HG03571 (cell line): ENCODE results near the gene IL6R.

Experiments used
- ATAC-seq: cut with Tn5 transposase; IDR thresholded peaks from one replicate; pipeline ENCODE4 v1.9.1; 2021; ENCODE audit not compliant: unreplicated experiment

The IL6R gene

GRCh38 chr1:154446789-154447188 is 41.6 kb downstream of the IL6R start:
- ATAC-seq: no peak

GRCh38 chr1:154448331-154448811 is 43.2 kb downstream of the IL6R start:
- no peak for ATAC-seq

- ATAC-seq: no peak
Measured at GRCh38 chr1:154453161-154453560, 48.0 kb downstream of the IL6R start.

- ATAC-seq: no peak
Measured at GRCh38 chr1:154453574-154454352, 48.6 kb downstream of the IL6R start.

- ATAC-seq: no peak
Measured at GRCh38 chr1:154454386-154455120, 49.4 kb downstream of the IL6R start.

- ATAC-seq: no peak
Measured at GRCh38 chr1:154456631-154457030, 51.5 kb downstream of the IL6R start.

GRCh38 chr1:154459080-154459479 is 53.9 kb downstream of the IL6R start:
- ATAC-seq: no peak

GRCh38 chr1:154460695-154461260 is 55.6 kb downstream of the IL6R start:
- no peak for ATAC-seq

- no peak for ATAC-seq
Measured at GRCh38 chr1:154463512-154463990, 58.4 kb downstream of the IL6R start.

GRCh38 chr1:154465621-154466195 is 60.6 kb downstream of the IL6R start:
- no peak for ATAC-seq

GRCh38 chr1:154466206-154466605 is 61.1 kb downstream of the IL6R start:
- no peak for ATAC-seq

- no peak for ATAC-seq
Measured at GRCh38 chr1:154466921-154467417, 61.8 kb downstream of the IL6R start.

GRCh38 chr1:154467434-154468102 is 62.4 kb downstream of the IL6R start:
- ATAC-seq: no peak

- no peak for ATAC-seq
Measured at GRCh38 chr1:154468535-154469250, 63.5 kb downstream of the IL6R start.

GRCh38 chr1:154469844-154470560 is 64.9 kb downstream of the IL6R start:
- no peak for ATAC-seq

GRCh38 chr1:154471304-154471703 is 66.2 kb downstream of the IL6R start:
- ATAC-seq: no peak

GRCh38 chr1:154474802-154475201 is 69.7 kb downstream of the IL6R start:
- ATAC-seq: no peak

GRCh38 chr1:154476791-154477190 is 71.6 kb downstream of the IL6R start:
- ATAC-seq: no peak

- ATAC-seq: no peak
Measured at GRCh38 chr1:154478013-154478412, 72.9 kb downstream of the IL6R start.
